K562 (cell line): Measurements from ENCODE around the gene SHMT1. TPM values are rescaled to one million over a fixed set of nuclear protein-coding genes. Genes with fewer than 3 reads are reported as not detected.

Experiments used
- ATAC-seq: fragments of 200-7000 bp; cut with Tn5 transposase; 3 replicates; pipeline ENCODE4 v1.9.1; 2020; ENCODE audit warnings: moderate library complexity
- BruUV-seq: library from RNA; stranded (reverse); fragments of 400-500 nt; replicated peaks from 2 replicates; lab custom pipeline; 2021; lab: Mats Ljungman, UMichigan
- CTCF ChIA-PET: fragments of 300-600 bp; formaldehyde crosslinking; extraction: SDS; loops from one replicate; lab custom pipeline; 2021; ENCODE audit warnings: low intra/inter-chr PET ratio; lab: Yijun Ruan, JAX
- POLR2A ChIA-PET: fragments of 300-600, 350-650 bp; sonication (Branson Sonifier 250); formaldehyde crosslinking; extraction: SDS; loops from one replicate; lab custom pipeline; 2021; ENCODE audit warnings: antibody characterized with exemption, inconsistent platforms; lab: Yijun Ruan, JAX
- DNase-seq, 4 experiments: peaks; one replicate each; pipeline versions ENCODE4 v3.0.0 to v3.0.0-alpha.2; 2011 to 2018; ENCODE audit warnings: low spot score in 3 of 4, mixed read lengths in 3 of 4; ENCODE audit errors: extremely low read depth in 1 of 4
- FAIRE-seq: peaks from 2 replicates; lab custom pipeline; 2011; peaks lifted over from hg19 to GRCh38; lab: Jason Lieb, UNC
- H2AFZ ChIP-seq: 2 replicates; pipeline ENCODE4 v1.6.0; 2011; ENCODE audit warnings: low read depth, low read length, control low read depth, inconsistent platforms
- H3K27ac ChIP-seq: fragments of 200-600 bp; 3 replicates; pipeline ENCODE4 v1.8.0; 2011; ENCODE audit warnings: low read depth, mild to moderate bottlenecking, control low read depth, inconsistent platforms, low read length, moderate library complexity, mixed read lengths; ENCODE audit errors: extremely low read depth
- H3K27me3 ChIP-seq, 2 experiments: fragments of 300-600 bp in 1 of 2; 2 replicates in 1 of 2; 3 replicates in 1 of 2; pipeline versions ENCODE4 v1.6.0 to v1.8.0; 2011; ENCODE audit warnings: inconsistent platforms in 2 of 2, low read length in 2 of 2, mild to moderate bottlenecking in 1 of 2, mixed read lengths in 1 of 2, moderate library complexity in 1 of 2; ENCODE audit not compliant: control insufficient read depth in 2 of 2, insufficient read depth in 2 of 2
- H3K36me3 ChIP-seq: fragments of 300-600 bp; 3 replicates; pipeline ENCODE4 v1.8.0; 2011; ENCODE audit warnings: mild to moderate bottlenecking, low read length, inconsistent platforms; ENCODE audit not compliant: control insufficient read depth, insufficient read depth
- H3K4me1 ChIP-seq, 2 experiments: fragments of 200-600 bp in 1 of 2; replicated peaks in 1 of 2; 2 replicates in 1 of 2; 3 replicates in 1 of 2; pipeline versions ENCODE4 v1.5.1 to v1.8.0; 2011; ENCODE audit warnings: inconsistent platforms in 2 of 2, low read length in 2 of 2, mild to moderate bottlenecking in 1 of 2, mixed read lengths in 1 of 2, moderate library complexity in 1 of 2; ENCODE audit not compliant: control insufficient read depth in 2 of 2, insufficient read depth in 2 of 2
- H3K4me2 ChIP-seq: 2 replicates; pipeline ENCODE4 v1.6.1; 2011; ENCODE audit warnings: low read length, control low read depth, inconsistent platforms, mixed read lengths; ENCODE audit not compliant: insufficient read depth
- H3K4me3 ChIP-seq: fragments of 200-600 bp; sonication (generic), shearing (Covaris generic); 2 replicates; pipeline ENCODE4 v1.5.1; 2016; ENCODE audit warnings: control low read depth, inconsistent platforms
- H3K79me2 ChIP-seq: fragments of 200-600 bp; 3 replicates; pipeline ENCODE4 v1.8.0; 2011; ENCODE audit warnings: low read length, inconsistent platforms; ENCODE audit not compliant: control insufficient read depth, insufficient read depth
- H3K9ac ChIP-seq, 2 experiments: 2 replicates each; pipeline versions ENCODE4 v1.6.0 to v1.6.1; 2011; ENCODE audit warnings: low read depth in 2 of 2, low read length in 2 of 2, control low read depth in 1 of 2, inconsistent platforms in 1 of 2, mild to moderate bottlenecking in 1 of 2, mixed read lengths in 1 of 2; ENCODE audit not compliant: insufficient read depth in 1 of 2
- H3K9me1 ChIP-seq: one replicate; pipeline ENCODE4 v1.6.0; 2011; ENCODE audit warnings: inconsistent platforms, mild to moderate bottlenecking, low read length, moderate library complexity; ENCODE audit not compliant: control insufficient read depth, insufficient read depth
- H3K9me3 ChIP-seq: replicated peaks from 2 replicates; pipeline ENCODE4 v1.5.1; 2011; ENCODE audit warnings: low read depth, low read length, inconsistent platforms; ENCODE audit not compliant: control insufficient read depth, insufficient read depth
- H4K20me1 ChIP-seq: replicated peaks from 2 replicates; pipeline ENCODE4 v1.6.1; 2011; ENCODE audit warnings: low read length, inconsistent platforms, mixed read lengths; ENCODE audit not compliant: control insufficient read depth, insufficient read depth
- NCOR1 ChIP-seq: fragments of 450-650 bp; IDR thresholded peaks from 2 replicates; pipeline ENCODE4 v1.6.1; 2016; ENCODE audit warnings: mild to moderate bottlenecking, moderate library complexity
- NONO ChIP-seq, 2 experiments: fragments of 200-400 bp in 1 of 2; fragments of 450-650 bp in 1 of 2; formaldehyde crosslinking in 1 of 2; IDR thresholded peaks; 2 replicates each; pipeline ENCODE4 v1.6.1; 2017; ENCODE audit warnings: low read depth in 2 of 2, mild to moderate bottlenecking in 2 of 2, moderate library complexity in 2 of 2, low read length in 1 of 2
- NR3C1 ChIP-seq: sonication (generic); formaldehyde crosslinking; IDR thresholded peaks from 2 replicates; pipeline ENCODE4 v1.8.1; 2022; ENCODE audit warnings: missing genetic modification reagents
- PCBP2 ChIP-seq: fragments of 200-400 bp; formaldehyde crosslinking; IDR thresholded peaks from 2 replicates; pipeline ENCODE4 v1.6.1; 2018; ENCODE audit warnings: low read length, low read depth, mild to moderate bottlenecking, moderate library complexity; ENCODE audit not compliant: poor library complexity, severe bottlenecking
- SAFB2 ChIP-seq: fragments of 200-400 bp; formaldehyde crosslinking; IDR thresholded peaks from 2 replicates; pipeline ENCODE4 v1.6.1; 2018; ENCODE audit warnings: borderline replicate concordance, low read length, low read depth, moderate library complexity; ENCODE audit not compliant: severe bottlenecking
- SMARCA5 ChIP-seq: fragments of 450-650 bp; IDR thresholded peaks from 2 replicates; pipeline ENCODE4 v1.6.1; 2016
- SMARCE1 ChIP-seq: fragments of 450-650 bp; IDR thresholded peaks from 2 replicates; pipeline ENCODE4 v1.7.1; 2016; ENCODE audit warnings: mild to moderate bottlenecking
- TAL1 ChIP-seq: fragments of 450-650 bp; IDR thresholded peaks from 2 replicates; pipeline ENCODE4 v1.6.1; 2016; ENCODE audit warnings: mild to moderate bottlenecking
- TEAD4 ChIP-seq, 2 experiments: sonication (generic) in 1 of 2; formaldehyde crosslinking in 1 of 2; IDR thresholded peaks; 2 replicates each; pipeline versions ENCODE4 v1.6.1 to v1.8.0; 2012 to 2022; ENCODE audit warnings: borderline replicate concordance in 1 of 2, inconsistent platforms in 1 of 2, low read length in 1 of 2, mild to moderate bottlenecking in 1 of 2, missing genetic modification reagents in 1 of 2
- ZFP36 ChIP-seq: fragments of 150-350 bp; IDR thresholded peaks from 2 replicates; pipeline ENCODE4 v1.6.1; 2018; ENCODE audit warnings: low read length, low read depth; ENCODE audit not compliant: partially characterized antibody
- ZNF384 ChIP-seq: IDR thresholded peaks from 2 replicates; pipeline ENCODE4 v1.6.1; 2012; ENCODE audit warnings: low read depth, low read length, improper control_type of control experiment
- WGBS: fragments of 100-300 bp; shearing (Covaris generic); methylation state at CpG from one replicate; pipeline ENCODE4 v1.1.6; 2016; ENCODE audit warnings: low coverage, mixed read lengths; ENCODE audit not compliant: insufficient coverage; ENCODE audit errors: missing lambda C conversion rate; 5-methylcytosine and 5-hydroxymethylcytosine counted together
- in situ Hi-C: fragments of 300-500 bp; cut with MboI; formaldehyde crosslinking; loops from 4 replicates; pipeline ENCODE4 v1.15.0; 2018; ENCODE audit warnings: inconsistent platforms, mixed read lengths
- intact Hi-C: fragments of 100-400 bp; cut with micrococcal nuclease; formaldehyde crosslinking; loops from 2 replicates; pipeline ENCODE4 v1.14.2; 2022
- polyA plus RNA-seq, 8 experiments: library from polyadenylated mRNA; depleted of rRNA in 4 of 8; stranded (reverse) in 5 of 8; unstranded in 3 of 8; fragments of >200 nt; fragmentation: Nextera tagmentation in 2 of 8; fragmentation: Illumina TruSeq in 1 of 8; extraction: Ambion mirVana in 2 of 8; extraction: Trizol in 1 of 8; gene quantifications; 2 replicates each; pipeline versions ENCODE4 v1.2.1 to v1.2.3, GENCODE V29; 2011 to 2014; ENCODE audit warnings: inconsistent platforms in 1 of 8, missing spikeins in 1 of 8
- total RNA-seq, 7 experiments: library from RNA; depleted of rRNA in 6 of 7; stranded (reverse); fragments of >200 nt in 6 of 7; fragmentation: Illumina TruSeq in 2 of 7; extraction: Trizol in 2 of 7; gene quantifications; 2 replicates each; pipeline versions ENCODE4 v1.2.1 to v1.2.3, GENCODE V29; 2011 to 2021; ENCODE audit warnings: low replicate concordance in 1 of 7
- TF ChIP-seq, protein P1 (sequence below), 2 experiments: IDR thresholded peaks; 2 replicates each; pipeline ENCODE4 v1.6.1; 2012; ENCODE audit warnings: improper control_type of control experiment in 2 of 2, low read depth in 2 of 2, low read length in 2 of 2, borderline replicate concordance in 1 of 2
- TF ChIP-seq, protein P2 (sequence below): fragments of 250-450 bp; sonication (Bioruptor Pico); IDR thresholded peaks from 2 replicates; pipeline ENCODE4 v1.5.0; 2021

SHMT1 gene
- total and polyA plus RNA-seq, 9 of the 15 experiments (the other 6 are each of a cell fraction or from before 2014, with no cell fraction given): 3.3 to 31.2 (median 23.3) TPM

DNA sequence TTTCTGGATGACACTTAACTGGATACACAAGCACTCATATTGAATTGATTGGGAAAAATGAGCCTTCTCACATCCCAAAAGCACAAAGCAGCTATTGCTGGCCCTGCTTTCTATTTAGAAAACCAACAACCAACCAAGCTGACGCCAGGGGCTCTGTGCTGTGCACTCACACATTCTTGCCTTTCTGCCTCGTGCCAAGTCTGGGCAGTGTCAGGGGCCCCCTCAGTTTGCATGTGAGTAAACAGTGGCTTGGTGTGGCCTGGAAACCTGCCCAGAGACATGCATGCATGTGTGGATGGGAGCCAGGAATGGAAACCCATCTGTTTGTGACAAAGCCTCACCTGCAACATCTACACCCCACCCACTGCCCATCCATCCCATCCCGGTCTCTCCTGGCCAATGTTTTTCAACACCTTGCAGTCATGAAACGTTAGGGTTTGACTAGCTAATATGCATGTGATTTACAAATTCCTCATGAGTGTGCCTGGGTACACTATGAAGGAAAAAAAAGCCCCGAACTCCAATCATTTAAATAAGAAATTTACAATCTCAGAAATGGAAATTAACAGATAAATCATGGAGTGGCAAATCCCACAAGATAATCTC is 82.5 kb downstream of the SHMT1 start:
- ATAC-seq (no peak), FAIRE-seq (no peak), DNase-seq (peak in 1 of 4 experiments; percentile 24)
- BruUV-seq: no TSS peak
- Histone ChIP-seq H3K4me2 (no peak overlapping the region), H3K4me1 (no peaks in the 10 kb centered on the region), H2AFZ (no peak overlapping the region), H3K36me3 (peaks cover 85% of the 10 kb centered on the region), H3K9ac (no peak overlapping the region), H3K27me3 (no peaks in the 10 kb centered on the region), H3K9me1 (no peaks in the 10 kb centered on the region), H3K79me2 (no peaks in the 10 kb centered on the region), H3K9me3 (no peaks in the 10 kb centered on the region), H4K20me1 (no peaks in the 10 kb centered on the region; the same call in 1 of the 2 replicates), H3K27ac (no peak overlapping the region), H3K4me3 (no peak overlapping the region)
- in situ Hi-C loops: no loop called here
- intact Hi-C loops: no loop called here
- POLR2A ChIA-PET: interaction anchor here (1.4 to 1.6 kb wide), 2 partner anchors 10 to 12 kb away, joined by 5 to 6 read pairs; no protein-coding TSS in a partner anchor
- 73% methylated on average over 5 of the region's 5 CpGs for WGBS
- CTCF ChIA-PET: no interaction called here
- no peak for TF ChIP-seq SMARCE1
- no peak for TF ChIP-seq NONO (IDR thresholded peaks at IDR 0.05; ENCODE audit: low read depth in 2 of 2, low read length in 1 of 2)
- TF ChIP-seq ZFP36: no peak
- TF ChIP-seq SMARCA5: no peak
- no peak for TF ChIP-seq PCBP2
- no peak for TF ChIP-seq TEAD4 (IDR thresholded peaks at IDR 0.05; ENCODE audit: low read length)
- no peak for TF ChIP-seq TEAD4 (CRISPR knock-in tag; IDR thresholded peaks at IDR 0.05; ENCODE audit: borderline replicate concordance)
- TF ChIP-seq, protein P1, sequence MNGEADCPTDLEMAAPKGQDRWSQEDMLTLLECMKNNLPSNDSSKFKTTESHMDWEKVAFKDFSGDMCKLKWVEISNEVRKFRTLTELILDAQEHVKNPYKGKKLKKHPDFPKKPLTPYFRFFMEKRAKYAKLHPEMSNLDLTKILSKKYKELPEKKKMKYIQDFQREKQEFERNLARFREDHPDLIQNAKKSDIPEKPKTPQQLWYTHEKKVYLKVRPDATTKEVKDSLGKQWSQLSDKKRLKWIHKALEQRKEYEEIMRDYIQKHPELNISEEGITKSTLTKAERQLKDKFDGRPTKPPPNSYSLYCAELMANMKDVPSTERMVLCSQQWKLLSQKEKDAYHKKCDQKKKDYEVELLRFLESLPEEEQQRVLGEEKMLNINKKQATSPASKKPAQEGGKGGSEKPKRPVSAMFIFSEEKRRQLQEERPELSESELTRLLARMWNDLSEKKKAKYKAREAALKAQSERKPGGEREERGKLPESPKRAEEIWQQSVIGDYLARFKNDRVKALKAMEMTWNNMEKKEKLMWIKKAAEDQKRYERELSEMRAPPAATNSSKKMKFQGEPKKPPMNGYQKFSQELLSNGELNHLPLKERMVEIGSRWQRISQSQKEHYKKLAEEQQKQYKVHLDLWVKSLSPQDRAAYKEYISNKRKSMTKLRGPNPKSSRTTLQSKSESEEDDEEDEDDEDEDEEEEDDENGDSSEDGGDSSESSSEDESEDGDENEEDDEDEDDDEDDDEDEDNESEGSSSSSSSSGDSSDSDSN (IDR thresholded peaks at IDR 0.05; ENCODE audit: borderline replicate concordance in 1 of 2, low read depth in 2 of 2, low read length in 2 of 2): no peak
- TF ChIP-seq NR3C1 (CRISPR knock-in tag): no peak
- TF ChIP-seq SAFB2: no peak
- no peak for TF ChIP-seq ZNF384
- TF ChIP-seq TAL1: no peak
- TF ChIP-seq, protein P2, sequence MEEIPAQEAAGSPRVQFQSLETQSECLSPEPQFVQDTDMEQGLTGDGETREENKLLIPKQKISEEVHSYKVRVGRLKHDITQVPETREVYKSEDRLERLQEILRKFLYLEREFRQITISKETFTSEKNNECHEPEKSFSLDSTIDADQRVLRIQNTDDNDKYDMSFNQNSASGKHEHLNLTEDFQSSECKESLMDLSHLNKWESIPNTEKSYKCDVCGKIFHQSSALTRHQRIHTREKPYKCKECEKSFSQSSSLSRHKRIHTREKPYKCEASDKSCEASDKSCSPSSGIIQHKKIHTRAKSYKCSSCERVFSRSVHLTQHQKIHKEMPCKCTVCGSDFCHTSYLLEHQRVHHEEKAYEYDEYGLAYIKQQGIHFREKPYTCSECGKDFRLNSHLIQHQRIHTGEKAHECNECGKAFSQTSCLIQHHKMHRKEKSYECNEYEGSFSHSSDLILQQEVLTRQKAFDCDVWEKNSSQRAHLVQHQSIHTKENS (CRISPR knock-in tag): no peak
- TF ChIP-seq NCOR1: no peak
